ENCODE measurements around the gene ZRANB2. TPM values are rescaled to one million over a fixed set of nuclear protein-coding genes. Genes with fewer than 3 reads are reported as not detected.

Gene ZRANB2, protein sequence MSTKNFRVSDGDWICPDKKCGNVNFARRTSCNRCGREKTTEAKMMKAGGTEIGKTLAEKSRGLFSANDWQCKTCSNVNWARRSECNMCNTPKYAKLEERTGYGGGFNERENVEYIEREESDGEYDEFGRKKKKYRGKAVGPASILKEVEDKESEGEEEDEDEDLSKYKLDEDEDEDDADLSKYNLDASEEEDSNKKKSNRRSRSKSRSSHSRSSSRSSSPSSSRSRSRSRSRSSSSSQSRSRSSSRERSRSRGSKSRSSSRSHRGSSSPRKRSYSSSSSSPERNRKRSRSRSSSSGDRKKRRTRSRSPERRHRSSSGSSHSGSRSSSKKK
- total RNA-seq = 10 to 100 TPM; 27.3 to 49.9 (median 42.9) TPM

DNA sequence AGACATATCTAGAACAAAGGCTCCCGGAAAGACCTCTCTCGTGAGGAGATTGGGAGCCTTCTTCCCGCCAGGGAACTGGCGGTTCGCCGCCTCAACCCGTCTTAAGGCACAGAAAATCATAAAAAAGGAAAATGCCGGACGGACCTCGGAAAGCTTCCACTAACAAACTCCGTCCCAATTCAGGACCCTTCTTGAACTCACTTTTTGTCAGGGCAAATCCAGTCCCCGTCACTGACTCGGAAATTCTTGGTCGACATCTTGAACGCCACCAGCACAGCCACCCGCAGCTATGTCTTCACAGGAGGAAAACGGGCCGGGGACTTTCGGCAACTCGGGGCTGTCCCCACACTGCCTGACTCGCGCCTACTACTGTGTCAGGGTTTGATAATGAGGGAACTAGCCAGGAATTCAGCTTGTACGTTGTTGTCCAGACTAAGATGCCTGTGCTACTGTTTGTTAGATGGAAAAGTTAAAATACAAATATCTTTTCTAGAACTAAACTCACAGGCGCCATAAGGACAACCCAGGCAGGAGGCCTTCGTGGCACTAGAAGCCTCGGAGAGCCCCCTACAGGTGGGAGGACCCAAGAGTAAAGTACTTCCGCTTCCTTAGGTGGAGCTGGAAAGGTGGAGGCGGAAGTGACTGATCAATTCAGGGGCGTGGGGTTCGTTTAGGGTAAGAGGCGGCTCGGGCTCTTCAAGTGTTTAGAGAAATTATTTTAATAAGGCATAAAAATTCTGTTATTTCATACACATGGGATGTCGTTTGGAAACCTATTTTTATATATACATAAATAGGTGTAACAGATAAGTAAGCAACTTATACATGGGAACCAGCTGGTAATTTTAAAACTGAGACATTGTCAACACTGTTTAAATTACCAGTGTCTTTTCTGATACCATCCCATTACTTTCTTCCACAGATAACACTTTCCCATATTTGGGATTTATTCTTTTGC lies at the start of gene ZRANB2:
Gene ZRANB2 (minus strand): TSS at position 297 of the 958 bp plus-strand sequence. CDS start 40 bp downstream, at position 257.
- TF ChIP-seq POLR2A (IDR thresholded peaks at IDR 0.05) = no peak
- peak within 1 kb of the TSS; percentile 75 for H3K4me3 ChIP-seq (ENCODE audit: low read depth, poor library complexity, severe bottlenecking)
- peak; percentile 90 to 97 for DNase-seq (ENCODE audit: low spot score in 2 of 2)
- intact Hi-C loops (cut with DNase I; ENCODE audit: low total_unique reads) = no loop called here
- WGBS, 2 donors = 1% methylated on average over 33 of the region's 33 CpGs

DNA sequence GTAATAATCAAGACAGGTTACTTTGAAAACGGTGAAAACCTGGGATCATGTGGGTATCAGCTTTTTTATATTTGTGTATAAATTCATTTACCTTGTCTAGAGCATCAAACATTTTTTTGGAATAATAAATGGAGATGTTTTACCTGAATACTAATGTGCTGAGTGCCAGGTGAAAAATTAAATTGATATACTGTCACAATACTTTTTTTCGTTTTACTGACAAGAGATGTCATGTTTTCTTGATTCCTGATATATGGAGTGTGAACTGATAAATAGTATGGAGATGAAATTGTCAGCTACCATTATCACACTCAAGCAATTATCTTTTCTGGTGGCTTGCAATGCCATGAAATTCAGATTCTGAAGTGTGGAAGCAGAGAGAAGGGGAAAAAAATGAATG lies 47.2 kb upstream of the ZRANB2 start:
- WGBS, 2 donors = 74 to 75% methylated on average over 2 of the region's 2 CpGs
- intact Hi-C loops (cut with DNase I; ENCODE audit: low total_unique reads) = no loop called here
- no peak overlapping the region for H3K4me3 ChIP-seq (ENCODE audit: low read depth, poor library complexity, severe bottlenecking)
- TF ChIP-seq, protein P1, sequence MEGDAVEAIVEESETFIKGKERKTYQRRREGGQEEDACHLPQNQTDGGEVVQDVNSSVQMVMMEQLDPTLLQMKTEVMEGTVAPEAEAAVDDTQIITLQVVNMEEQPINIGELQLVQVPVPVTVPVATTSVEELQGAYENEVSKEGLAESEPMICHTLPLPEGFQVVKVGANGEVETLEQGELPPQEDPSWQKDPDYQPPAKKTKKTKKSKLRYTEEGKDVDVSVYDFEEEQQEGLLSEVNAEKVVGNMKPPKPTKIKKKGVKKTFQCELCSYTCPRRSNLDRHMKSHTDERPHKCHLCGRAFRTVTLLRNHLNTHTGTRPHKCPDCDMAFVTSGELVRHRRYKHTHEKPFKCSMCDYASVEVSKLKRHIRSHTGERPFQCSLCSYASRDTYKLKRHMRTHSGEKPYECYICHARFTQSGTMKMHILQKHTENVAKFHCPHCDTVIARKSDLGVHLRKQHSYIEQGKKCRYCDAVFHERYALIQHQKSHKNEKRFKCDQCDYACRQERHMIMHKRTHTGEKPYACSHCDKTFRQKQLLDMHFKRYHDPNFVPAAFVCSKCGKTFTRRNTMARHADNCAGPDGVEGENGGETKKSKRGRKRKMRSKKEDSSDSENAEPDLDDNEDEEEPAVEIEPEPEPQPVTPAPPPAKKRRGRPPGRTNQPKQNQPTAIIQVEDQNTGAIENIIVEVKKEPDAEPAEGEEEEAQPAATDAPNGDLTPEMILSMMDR (IDR thresholded peaks at IDR 0.05) = no peak
- no peak for DNase-seq (ENCODE audit: low spot score in 2 of 2)

DNA sequence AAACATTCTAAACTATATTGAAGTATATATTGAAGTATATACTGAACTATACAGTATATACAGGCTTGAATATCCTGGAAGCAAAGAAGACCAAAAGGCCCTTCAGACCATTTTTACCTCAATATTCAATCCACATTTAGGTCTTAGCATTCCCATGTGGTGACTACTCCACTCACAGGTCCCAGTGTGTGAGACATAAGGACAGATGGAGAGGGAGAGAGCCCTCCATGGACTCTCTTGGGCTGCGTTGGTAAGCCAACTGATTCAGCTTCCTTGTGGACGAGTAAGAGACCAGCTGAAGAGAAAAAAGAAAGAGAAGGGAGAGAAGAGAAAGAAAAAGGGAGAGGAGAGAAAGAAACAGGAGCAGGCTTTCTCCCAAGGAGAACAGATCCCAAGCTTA lies 37.3 kb upstream of the ZRANB2 start:
- TF ChIP-seq POLR2A (IDR thresholded peaks at IDR 0.05) = no peak
- 71 to 73% methylated on average over 2 of the region's 2 CpGs for WGBS, 2 donors
- H3K4me3 ChIP-seq (ENCODE audit: low read depth, poor library complexity, severe bottlenecking) = no peak overlapping the region
- intact Hi-C loops (cut with DNase I; ENCODE audit: low total_unique reads) = no loop called here
- no peak for DNase-seq (ENCODE audit: low spot score in 2 of 2)

DNA sequence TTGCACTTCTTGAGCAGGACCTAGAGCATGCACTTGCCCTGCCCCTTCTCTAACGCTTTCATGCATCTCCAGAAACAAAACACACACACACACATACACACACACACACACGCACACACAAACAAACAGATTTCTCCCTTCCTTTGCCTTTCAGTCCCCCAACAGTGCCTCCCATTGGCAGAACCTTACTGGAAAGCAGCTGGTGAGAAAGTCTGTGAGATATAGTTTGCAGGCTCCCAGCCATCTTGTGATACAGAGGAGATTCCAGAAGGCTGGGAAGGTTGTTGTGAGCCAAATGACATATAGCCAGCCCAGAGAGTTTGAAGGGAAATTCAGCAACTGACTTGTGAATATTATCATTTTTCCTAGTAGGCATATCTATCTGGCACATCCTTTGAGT lies 35.9 kb upstream of the ZRANB2 start:
- intact Hi-C loops (cut with DNase I; ENCODE audit: low total_unique reads) = no loop called here
- WGBS, 2 donors = 68 to 76% methylated on average over 2 of the region's 2 CpGs
- DNase-seq (ENCODE audit: low spot score in 2 of 2) = no peak
- no peak for TF ChIP-seq POLR2A (IDR thresholded peaks at IDR 0.05)
- TF ChIP-seq, protein P1 (IDR thresholded peaks at IDR 0.05) = no peak
- no peak overlapping the region for H3K4me3 ChIP-seq (ENCODE audit: low read depth, poor library complexity, severe bottlenecking)

DNA sequence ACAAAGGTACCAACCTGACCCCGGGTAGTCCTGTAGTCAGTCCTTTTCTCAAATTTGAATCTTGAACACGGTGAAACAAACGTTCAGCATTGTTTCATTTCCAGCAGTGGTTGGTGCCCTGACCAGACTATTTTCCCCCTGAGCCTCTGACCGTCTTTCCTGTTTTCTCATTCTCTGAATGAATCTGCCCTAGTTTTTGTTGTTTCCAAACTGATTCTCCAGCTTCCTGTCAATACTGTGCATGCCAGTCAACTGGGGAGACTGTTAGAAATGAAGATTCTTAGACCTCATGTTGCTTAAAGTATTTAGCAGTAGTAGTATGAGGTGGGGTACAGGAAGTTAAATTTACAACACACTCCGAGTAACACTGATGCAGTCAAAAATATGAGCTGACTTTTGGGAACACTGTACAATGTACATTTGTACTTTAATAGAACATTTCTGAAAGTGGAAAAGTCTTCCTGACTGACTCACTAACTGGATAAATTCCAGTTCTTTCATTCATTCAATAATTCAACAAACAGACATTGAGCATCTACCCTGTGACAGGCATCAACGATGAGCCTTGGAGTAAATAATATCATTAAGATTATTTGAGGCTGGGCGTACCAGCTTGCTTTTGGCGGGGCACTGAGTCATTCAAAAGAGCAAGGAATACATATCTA lies 26.0 kb upstream of the ZRANB2 start:
- intact Hi-C loops (cut with DNase I; ENCODE audit: low total_unique reads) = no loop called here
- DNase-seq (ENCODE audit: low spot score in 2 of 2) = no peak
- no peak overlapping the region for H3K4me3 ChIP-seq (ENCODE audit: low read depth, poor library complexity, severe bottlenecking)
- no peak for TF ChIP-seq POLR2A (IDR thresholded peaks at IDR 0.05)
- TF ChIP-seq, protein P1 (IDR thresholded peaks at IDR 0.05) = no peak
- WGBS, 2 donors = 79 to 82% methylated on average over 8 of the region's 8 CpGs

DNA sequence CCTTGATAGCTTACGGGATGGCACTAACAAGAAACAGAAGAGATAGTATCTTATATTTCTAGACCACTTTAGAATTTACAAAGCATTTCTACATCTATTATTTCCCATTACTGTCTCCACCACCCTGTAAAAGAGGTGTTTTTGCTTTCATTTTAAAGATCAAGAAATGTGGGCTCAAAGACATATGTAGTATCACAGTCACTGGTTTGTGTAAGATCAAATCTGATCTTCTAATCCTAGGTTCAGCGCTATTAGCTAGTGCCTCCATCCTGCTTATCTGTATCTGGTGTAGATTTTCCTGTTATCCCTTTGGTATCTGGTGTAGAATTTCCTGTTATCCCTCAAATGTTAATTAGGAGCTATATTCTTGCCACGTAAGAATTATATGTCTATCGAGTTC lies 23.6 kb upstream of the ZRANB2 start:
- intact Hi-C loops (cut with DNase I; ENCODE audit: low total_unique reads) = no loop called here
- WGBS, 2 donors = 95% methylated on average over 4 of the region's 4 CpGs
- no peak overlapping the region for H3K4me3 ChIP-seq (ENCODE audit: low read depth, poor library complexity, severe bottlenecking)
- no peak for TF ChIP-seq POLR2A (IDR thresholded peaks at IDR 0.05)
- TF ChIP-seq, protein P1 (IDR thresholded peaks at IDR 0.05) = no peak
- no peak for DNase-seq (ENCODE audit: low spot score in 2 of 2)

All from lower leg skin (tissue), 4 donors.